ENCODE measurements around the gene NDUFA1.
"Not testable (repeated sequence)": the region's sequence is repeated elsewhere in the genome, so short reads cannot be mapped to it uniquely, and the experiment has no call there.

The NDUFA1 gene

DNA sequence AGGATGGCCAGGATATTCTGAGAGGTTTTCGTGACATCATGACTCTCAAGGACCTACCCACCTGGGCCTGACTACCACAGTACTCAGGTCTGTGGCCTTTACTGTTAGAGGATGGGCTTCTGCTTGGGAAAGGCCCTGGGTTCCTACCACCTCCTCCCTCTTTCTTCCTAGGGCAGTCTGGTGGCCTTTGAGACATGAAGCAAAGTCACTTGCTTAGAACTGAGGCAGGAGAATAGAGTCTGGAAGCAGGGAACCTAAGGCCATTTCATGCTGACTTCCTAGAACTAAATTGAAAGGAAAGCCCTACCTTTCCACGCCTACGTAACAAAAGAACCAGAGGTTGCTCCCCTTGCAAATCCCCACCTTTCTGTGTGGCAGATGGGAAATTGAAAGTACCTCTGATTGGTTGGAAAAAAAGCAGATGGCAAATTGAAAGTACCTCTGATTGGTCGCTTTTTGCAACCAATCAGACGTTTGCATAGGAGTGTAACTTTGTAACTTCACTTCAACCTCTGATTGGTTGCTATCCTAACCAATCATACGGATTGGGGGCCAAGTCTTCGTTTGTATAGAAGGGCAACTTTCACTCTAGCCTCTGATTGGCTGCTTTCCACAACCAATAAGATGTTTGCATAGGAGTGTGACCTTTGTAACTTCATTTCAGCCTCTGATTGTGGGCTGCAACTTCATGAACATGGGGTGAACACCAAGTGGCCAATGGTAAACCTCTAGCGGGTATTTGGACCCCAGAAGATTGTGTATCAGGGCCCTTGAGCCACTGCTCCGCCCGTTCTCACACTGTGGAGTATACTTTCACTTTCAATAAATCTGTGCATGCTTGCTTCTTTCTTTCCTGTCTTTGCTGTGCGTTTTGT, 14.2 kb downstream of the NDUFA1 start:
- TF ChIP-seq, protein P1, sequence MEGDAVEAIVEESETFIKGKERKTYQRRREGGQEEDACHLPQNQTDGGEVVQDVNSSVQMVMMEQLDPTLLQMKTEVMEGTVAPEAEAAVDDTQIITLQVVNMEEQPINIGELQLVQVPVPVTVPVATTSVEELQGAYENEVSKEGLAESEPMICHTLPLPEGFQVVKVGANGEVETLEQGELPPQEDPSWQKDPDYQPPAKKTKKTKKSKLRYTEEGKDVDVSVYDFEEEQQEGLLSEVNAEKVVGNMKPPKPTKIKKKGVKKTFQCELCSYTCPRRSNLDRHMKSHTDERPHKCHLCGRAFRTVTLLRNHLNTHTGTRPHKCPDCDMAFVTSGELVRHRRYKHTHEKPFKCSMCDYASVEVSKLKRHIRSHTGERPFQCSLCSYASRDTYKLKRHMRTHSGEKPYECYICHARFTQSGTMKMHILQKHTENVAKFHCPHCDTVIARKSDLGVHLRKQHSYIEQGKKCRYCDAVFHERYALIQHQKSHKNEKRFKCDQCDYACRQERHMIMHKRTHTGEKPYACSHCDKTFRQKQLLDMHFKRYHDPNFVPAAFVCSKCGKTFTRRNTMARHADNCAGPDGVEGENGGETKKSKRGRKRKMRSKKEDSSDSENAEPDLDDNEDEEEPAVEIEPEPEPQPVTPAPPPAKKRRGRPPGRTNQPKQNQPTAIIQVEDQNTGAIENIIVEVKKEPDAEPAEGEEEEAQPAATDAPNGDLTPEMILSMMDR (IDR thresholded peaks at IDR 0.05; ENCODE audit: low read depth, low read length) = no peak
- Histone ChIP-seq H3K4me1 (no peaks in the 10 kb centered on the region), H3K27me3 (no peaks in the 10 kb centered on the region), H3K36me3 (no peaks in the 10 kb centered on the region), H3K9me3 (no peaks in the 10 kb centered on the region), H3K4me3 (ENCODE audit: low read depth, low read length) (no peak overlapping the region)
- DNase-seq = no peak

DNA sequence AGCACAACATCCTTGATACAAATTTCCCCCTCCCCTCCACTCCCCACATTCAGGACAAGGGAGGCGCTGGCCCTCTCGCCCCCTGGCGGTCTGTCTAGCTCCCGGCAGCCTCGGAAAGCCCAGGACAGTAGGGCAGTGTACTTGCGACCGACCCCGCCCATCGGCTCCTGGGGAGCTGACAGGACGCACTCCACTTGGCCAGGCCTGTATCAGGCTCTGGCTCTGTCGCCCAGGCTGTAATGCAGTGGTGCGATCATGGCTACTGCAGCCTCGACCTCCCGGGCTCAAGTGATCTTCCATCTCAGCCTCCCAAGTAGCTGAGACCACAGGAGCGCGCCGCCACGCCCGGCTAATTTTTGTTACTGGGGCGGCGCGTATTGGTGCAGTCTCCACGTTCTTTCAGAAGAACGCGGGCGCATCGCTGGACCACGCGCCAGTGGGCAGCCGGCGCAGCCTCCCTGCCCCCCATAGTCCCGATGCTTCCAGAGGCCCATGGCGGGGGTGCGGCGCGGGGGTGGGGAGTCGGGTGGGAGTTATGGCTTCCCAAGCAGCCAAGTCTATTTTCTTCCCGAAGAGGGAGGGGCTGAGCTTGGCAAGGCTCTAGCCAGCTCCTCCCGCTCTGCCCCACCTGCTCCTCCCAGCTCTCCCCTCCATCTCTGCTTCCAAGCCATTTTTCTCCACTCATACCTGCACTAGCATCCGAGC, 16.2 kb downstream of the NDUFA1 start:
- no peaks in the 10 kb centered on the region for H3K4me1 ChIP-seq
- H3K9me3 ChIP-seq = no peaks in the 10 kb centered on the region
- no peaks in the 10 kb centered on the region for H3K36me3 ChIP-seq
- DNase-seq = peak; percentile 84
- H3K4me3 ChIP-seq (ENCODE audit: low read depth, low read length) = peak overlapping the region; percentile 54
- no peaks in the 10 kb centered on the region for H3K27me3 ChIP-seq
- TF ChIP-seq, protein P1 (IDR thresholded peaks at IDR 0.05; ENCODE audit: low read depth, low read length) = peak; percentile 72

DNA sequence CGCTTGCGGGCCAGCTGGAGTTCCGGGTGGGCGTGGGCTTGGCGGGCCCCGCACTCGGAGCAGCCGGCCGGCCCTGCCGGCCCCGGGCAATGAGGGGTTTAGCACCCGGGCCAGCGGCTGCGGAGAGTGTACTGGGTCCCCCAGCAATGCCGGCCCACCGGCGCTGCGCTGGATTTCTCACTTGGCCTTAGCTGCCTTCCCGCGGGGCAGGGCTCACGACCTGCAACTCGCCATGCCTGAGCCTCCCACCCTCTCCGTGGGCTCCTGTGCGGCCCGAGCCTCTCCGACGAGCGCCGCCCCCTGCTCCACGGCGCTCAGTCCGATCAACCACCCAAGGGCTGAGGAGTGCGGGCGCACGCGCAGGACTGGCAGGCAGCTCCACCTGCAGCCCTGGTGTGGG, 19.0 kb downstream of the NDUFA1 start:
- H3K4me1 ChIP-seq; H3K9me3 ChIP-seq; H3K36me3 ChIP-seq; H3K27me3 ChIP-seq; DNase-seq; H3K4me3 ChIP-seq (ENCODE audit: low read depth, low read length): not testable (repeated sequence)

DNA sequence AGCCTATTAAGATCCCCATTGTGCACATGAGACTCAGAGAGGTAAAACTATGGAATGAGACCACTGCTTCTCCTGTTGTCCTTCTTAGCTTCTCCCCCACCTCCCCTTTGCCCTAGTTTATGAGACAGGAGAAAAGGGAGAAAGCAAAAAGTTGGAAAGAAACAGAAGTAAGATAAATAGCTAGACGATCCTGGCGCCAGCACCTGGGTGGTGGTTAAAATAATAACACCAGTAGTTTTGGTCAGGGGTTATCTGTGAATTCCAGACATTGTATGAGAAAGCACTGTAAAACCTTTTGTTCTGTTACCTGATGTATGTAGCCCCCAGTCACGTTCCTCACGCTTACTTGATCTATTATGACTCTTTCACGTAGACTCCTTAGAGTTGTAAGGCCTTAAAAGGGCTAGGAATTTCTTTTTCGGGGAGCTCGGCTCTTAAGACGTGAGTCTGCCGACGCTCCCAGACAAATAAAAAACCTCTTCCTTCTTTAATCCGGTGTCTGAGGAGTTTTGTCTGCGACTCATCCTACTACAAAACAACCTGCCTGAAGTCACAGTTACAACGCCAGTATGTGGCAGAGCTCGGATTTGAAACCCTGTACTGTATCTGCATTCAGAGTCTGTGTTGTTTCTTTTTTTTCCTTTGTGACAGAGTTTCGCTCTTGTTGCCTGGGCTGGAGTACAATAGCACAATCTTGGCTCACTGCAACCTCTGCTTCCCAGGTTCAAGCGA, 20.5 kb downstream of the NDUFA1 start:
- not testable (repeated sequence) for H3K4me1 ChIP-seq; H3K4me3 ChIP-seq (ENCODE audit: low read depth, low read length); H3K27me3 ChIP-seq; DNase-seq; H3K9me3 ChIP-seq; H3K36me3 ChIP-seq

DNA sequence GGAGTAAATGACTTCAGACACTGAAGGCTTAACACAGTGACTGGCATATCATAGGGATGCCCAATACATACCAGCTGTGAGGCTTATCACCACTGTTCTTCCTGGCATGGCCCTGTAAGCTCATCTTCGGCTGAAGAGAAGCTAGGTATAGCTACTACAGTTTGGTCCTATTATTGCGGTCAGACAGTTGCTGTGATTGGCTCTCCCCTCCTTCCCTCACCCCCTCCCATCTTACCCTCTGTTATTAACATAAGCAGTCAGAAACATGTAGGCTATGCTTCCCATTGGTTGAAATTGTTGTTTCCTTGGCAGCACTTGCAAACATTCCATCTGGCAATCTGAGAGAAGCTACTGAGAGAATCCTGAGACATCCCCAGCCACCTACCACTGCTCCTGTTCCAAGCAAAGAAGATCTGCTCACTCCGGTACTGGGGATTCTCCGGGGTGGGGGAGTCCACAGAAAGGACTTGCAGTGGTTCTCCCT, 24.3 kb downstream of the NDUFA1 start, which contains the start of gene AKAP14:
Gene AKAP14, plus strand, starts transcription at position 51 of the 484 bp plus-strand sequence. CDS start 7,331 bp downstream, outside the sequence.
- H3K36me3 ChIP-seq = no peaks in the 10 kb centered on the region
- H3K27me3 ChIP-seq = no peaks in the 10 kb centered on the region
- H3K4me1 ChIP-seq = no peaks in the 10 kb centered on the region
- H3K4me3 ChIP-seq (ENCODE audit: low read depth, low read length) = no peak within 1 kb of the TSS
- no peak for DNase-seq
- TF ChIP-seq, protein P1 (IDR thresholded peaks at IDR 0.05; ENCODE audit: low read depth, low read length) = no peak
- H3K9me3 ChIP-seq = no peaks in the 10 kb centered on the region

DNA sequence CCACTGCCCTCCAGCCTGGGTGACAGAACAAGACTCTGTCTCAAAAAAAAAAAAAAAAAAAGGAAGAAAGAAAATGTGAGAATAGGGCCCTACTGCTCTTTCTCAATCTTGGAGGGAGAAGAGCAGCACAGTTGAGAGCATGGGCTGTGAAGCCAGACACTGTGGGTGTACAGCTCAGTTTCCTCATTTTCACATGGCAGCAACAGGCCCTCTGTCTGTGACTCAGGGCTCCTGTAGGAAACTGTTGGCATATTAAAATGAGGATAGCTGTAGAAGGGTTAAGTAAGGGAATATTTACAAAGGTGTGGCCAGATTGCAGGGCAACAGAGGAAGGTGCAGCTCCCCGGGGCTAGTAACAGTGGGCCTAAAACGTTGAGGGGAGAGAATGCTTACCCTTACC, 27.5 kb downstream of the NDUFA1 start:
- Histone ChIP-seq H3K27me3 (no peaks in the 10 kb centered on the region), H3K9me3 (no peaks in the 10 kb centered on the region), H3K4me3 (ENCODE audit: low read depth, low read length) (no peak overlapping the region), H3K4me1 (no peaks in the 10 kb centered on the region), H3K36me3 (no peaks in the 10 kb centered on the region)
- no peak for DNase-seq
- TF ChIP-seq, protein P1 (IDR thresholded peaks at IDR 0.05; ENCODE audit: low read depth, low read length) = no peak

Measured in BE2C (cell line).